HepG2 (cell line): ENCODE data around the gene PPP2R2B. TPM values are rescaled to one million over a fixed set of nuclear protein-coding genes. Genes with fewer than 3 reads are reported as not detected.

Source experiments
- ATAC-seq: fragments of 200-7000 bp; cut with Tn5 transposase; 3 replicates; pipeline ENCODE4 v1.9.1; 2020; ENCODE audit warnings: mild to moderate bottlenecking, moderate library complexity
- BruUV-seq: library from RNA; stranded (reverse); fragments of 400-500 nt; replicated peaks from 2 replicates; lab custom pipeline; 2021; lab: Mats Ljungman, UMichigan
- CTCF ChIA-PET: fragments of 300-600 bp; formaldehyde crosslinking; extraction: SDS; loops from one replicate; lab custom pipeline; 2021; ENCODE audit warnings: low total read pairs, inconsistent platforms, low intra/inter-chr PET ratio; lab: Yijun Ruan, JAX
- POLR2A ChIA-PET: fragments of 350-600 bp; sonication (Branson Sonifier 250); formaldehyde crosslinking; loops from one replicate; lab custom pipeline; 2020; ENCODE audit warnings: antibody characterized with exemption, inconsistent platforms; lab: Yijun Ruan, JAX
- DNase-seq: peaks from one replicate; pipeline ENCODE4 v3.0.0-alpha.2; 2015; ENCODE audit warnings: low spot score
- FAIRE-seq: peaks from 3 replicates; lab custom pipeline; 2011; peaks lifted over from hg19 to GRCh38; lab: Jason Lieb, UNC
- H2AFZ ChIP-seq: one replicate; pipeline ENCODE4 v1.6.1; 2011; ENCODE audit warnings: low read length, inconsistent platforms
- H3K27ac ChIP-seq: fragments of 300-600 bp; 3 replicates; pipeline ENCODE4 v1.8.0; 2011; ENCODE audit warnings: mixed run types, mild to moderate bottlenecking, mixed read lengths, low read length, inconsistent platforms; ENCODE audit not compliant: insufficient read depth; ENCODE audit errors: extremely low read length
- H3K27me3 ChIP-seq, 2 experiments: fragments of 200-600 bp in 1 of 2; 2 replicates in 1 of 2; 3 replicates in 1 of 2; pipeline versions ENCODE4 v1.6.0 to v1.8.0; 2011; ENCODE audit warnings: low read length in 2 of 2, mild to moderate bottlenecking in 2 of 2, moderate library complexity in 2 of 2, inconsistent platforms in 1 of 2; ENCODE audit not compliant: insufficient read depth in 2 of 2, control insufficient read depth in 1 of 2
- H3K36me3 ChIP-seq, 2 experiments: fragments of 200-600 bp in 1 of 2; replicated peaks in 1 of 2; 2 replicates in 1 of 2; 3 replicates in 1 of 2; pipeline versions ENCODE4 v1.5.1 to v1.8.0; 2011; ENCODE audit warnings: low read length in 2 of 2, inconsistent platforms in 1 of 2; ENCODE audit not compliant: insufficient read depth in 2 of 2, control insufficient read depth in 1 of 2
- H3K4me1 ChIP-seq: 2 replicates; pipeline ENCODE4 v1.5.1; 2012; ENCODE audit warnings: low read length, inconsistent platforms; ENCODE audit not compliant: insufficient read depth
- H3K4me2 ChIP-seq: 2 replicates; pipeline ENCODE4 v1.6.0; 2011; ENCODE audit warnings: low read depth, low read length, inconsistent platforms
- H3K4me3 ChIP-seq, 3 experiments: fragments of 200-600 bp in 1 of 3; sonication (generic), shearing (Covaris generic) in 1 of 3; replicated peaks in 1 of 3; 2 replicates each; pipeline ENCODE4 v1.5.1; 2011 to 2016; ENCODE audit warnings: low read length in 3 of 3, inconsistent platforms in 2 of 3, low read depth in 2 of 3, mild to moderate bottlenecking in 2 of 3, control low read depth in 1 of 3, mixed read lengths in 1 of 3; ENCODE audit not compliant: insufficient read depth in 1 of 3
- H3K79me2 ChIP-seq: one replicate; pipeline ENCODE4 v1.6.1; 2011; ENCODE audit warnings: low read length, inconsistent platforms; ENCODE audit not compliant: insufficient read depth
- H3K9ac ChIP-seq: 2 replicates; pipeline ENCODE4 v1.6.0; 2011; ENCODE audit warnings: mild to moderate bottlenecking, low read depth, low read length, inconsistent platforms; ENCODE audit not compliant: insufficient read depth
- H3K9me3 ChIP-seq: 2 replicates; pipeline ENCODE4 v1.5.1; 2012; ENCODE audit warnings: mild to moderate bottlenecking, low read length
- H4K20me1 ChIP-seq: 2 replicates; pipeline ENCODE4 v1.6.0; 2011; ENCODE audit warnings: inconsistent platforms, mild to moderate bottlenecking, low read length, moderate library complexity; ENCODE audit not compliant: insufficient read depth
- CERS6 ChIP-seq: sonication (generic); formaldehyde crosslinking; IDR thresholded peaks from 2 replicates; pipeline ENCODE4 v1.5.0; 2020; ENCODE audit warnings: missing genetic modification reagents
- ZBTB42 ChIP-seq: sonication (generic); formaldehyde crosslinking; IDR thresholded peaks from 2 replicates; pipeline ENCODE4 v1.5.0; 2020; ENCODE audit warnings: mild to moderate bottlenecking, missing genetic modification reagents
- ZNF768 ChIP-seq: sonication (generic); formaldehyde crosslinking; IDR thresholded peaks from 2 replicates; pipeline ENCODE4 v1.4.0; 2020; ENCODE audit warnings: missing genetic modification reagents
- ZNF776 ChIP-seq: sonication (generic); formaldehyde crosslinking; IDR thresholded peaks from 2 replicates; pipeline ENCODE4 v1.4.0; 2020; ENCODE audit warnings: mild to moderate bottlenecking, missing genetic modification reagents
- WGBS: methylation state at CpG from one replicate; pipeline ENCODE4 v1.1.6; 2017; ENCODE audit warnings: low lambda C conversion rate; 5-methylcytosine and 5-hydroxymethylcytosine counted together
- in situ Hi-C: cut with HindIII; loops from 2 replicates; pipeline ENCODE4 v1.10.0; 2017; ENCODE audit warnings: low pct_unique_long_range_greater_than_20kb; ENCODE audit not compliant: extremely low pct_ligation_motif_present
- intact Hi-C: fragments of 100-400 bp; cut with micrococcal nuclease; formaldehyde crosslinking; loops from one replicate; pipeline ENCODE4 v1.10.0; 2022; ENCODE audit not compliant: unreplicated experiment
- polyA plus RNA-seq, 8 experiments: library from polyadenylated mRNA; depleted of rRNA in 3 of 8; stranded (reverse) in 7 of 8; unstranded in 1 of 8; fragments of >200 nt; fragmentation: Illumina TruSeq in 4 of 8; extraction: Trizol in 4 of 8; gene quantifications; 2 replicates each; pipeline versions ENCODE4 v1.2.1 to v1.2.3, GENCODE V29; 2011 to 2016; ENCODE audit warnings: low read depth in 4 of 8, missing spikeins in 1 of 8, mixed read lengths in 1 of 8; ENCODE audit not compliant: insufficient read depth in 1 of 8
- total RNA-seq, 5 experiments: library from RNA; depleted of rRNA; stranded (reverse); fragments of >200 nt; fragmentation: Illumina TruSeq; extraction: Trizol; gene quantifications; 2 replicates each; pipeline ENCODE4 v1.2.3, GENCODE V29; 2016; ENCODE audit warnings: low read depth in 1 of 5

Gene PPP2R2B
- total and polyA plus RNA-seq, 2 of the 13 experiments (the other 11 are each of a cell fraction or from before 2014, with no cell fraction given): not detected

DNA sequence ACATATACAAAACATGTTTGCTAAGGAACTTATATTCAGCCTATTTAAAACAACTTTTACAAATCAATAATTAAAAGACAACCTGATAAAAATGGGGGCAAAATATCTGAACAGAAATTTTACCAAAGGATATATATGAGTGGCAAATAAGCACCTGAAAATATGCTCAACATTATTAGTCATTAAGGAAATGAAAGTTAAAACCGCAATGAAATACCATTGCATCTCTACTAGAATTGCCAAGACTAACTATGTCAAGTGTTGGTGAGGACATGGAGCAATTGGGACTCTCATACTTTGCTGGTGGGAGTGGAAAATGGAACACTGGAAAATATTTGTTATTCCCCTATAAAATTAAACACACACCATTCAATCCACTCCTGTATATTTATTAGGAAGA is 26.3 kb upstream of the PPP2R2B start:
- no peaks in the 10 kb centered on the region for H4K20me1 ChIP-seq
- H2AFZ ChIP-seq: no peak overlapping the region
- H3K27ac ChIP-seq: no peak overlapping the region
- intact Hi-C loops: no loop called here
- ChIA-PET CTCF (no interaction called here), POLR2A (no interaction called here)
- H3K36me3 ChIP-seq: no peaks in the 10 kb centered on the region
- ATAC-seq: no peak
- H3K9me3 ChIP-seq: no peaks in the 10 kb centered on the region
- no TSS peak for BruUV-seq
- no peak overlapping the region for H3K4me2 ChIP-seq
- no peak overlapping the region for H3K9ac ChIP-seq
- WGBS: 4% methylated on average over 1 of the region's 1 CpG
- TF ChIP-seq ZBTB42 (CRISPR knock-in tag): no peak
- no peak for TF ChIP-seq CERS6 (CRISPR knock-in tag)
- TF ChIP-seq, all 625 proteins: peak for 0
- in situ Hi-C loops: no loop called here
- DNase-seq: no peak
- Histone ChIP-seq H3K4me3 (no peak overlapping the region), H3K27me3 (no peaks in the 10 kb centered on the region), H3K4me1 (no peaks in the 10 kb centered on the region), H3K79me2 (no peaks in the 10 kb centered on the region)
- no peak for FAIRE-seq

DNA sequence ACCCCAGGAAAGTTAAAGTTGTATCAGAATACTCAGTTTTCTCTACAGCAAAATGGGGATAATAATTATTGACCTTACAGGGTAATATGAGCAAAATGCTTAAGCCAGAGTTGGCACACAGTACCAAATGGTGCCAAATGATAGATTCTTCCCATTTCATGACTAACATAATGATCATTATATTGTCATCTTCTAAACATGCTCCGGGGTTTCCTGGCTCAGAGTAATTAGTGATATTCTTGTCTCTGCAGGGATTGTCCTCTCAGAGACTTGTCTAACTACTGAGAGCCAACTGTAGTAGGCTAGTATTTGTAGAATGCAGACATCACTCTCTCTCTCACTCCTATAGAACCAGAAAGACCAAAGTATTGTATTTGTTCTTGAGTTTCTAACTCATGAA is 25.2 kb upstream of the PPP2R2B start:
- Histone ChIP-seq H3K36me3 (no peaks in the 10 kb centered on the region), H3K4me3 (no peak overlapping the region), H2AFZ (no peak overlapping the region), H3K9me3 (no peaks in the 10 kb centered on the region), H3K9ac (no peak overlapping the region), H4K20me1 (no peaks in the 10 kb centered on the region), H3K27me3 (no peaks in the 10 kb centered on the region), H3K79me2 (no peaks in the 10 kb centered on the region), H3K4me2 (no peak overlapping the region), H3K27ac (no peak overlapping the region), H3K4me1 (no peaks in the 10 kb centered on the region)
- DNase-seq (no peak), ATAC-seq (no peak), FAIRE-seq (no peak)
- ChIA-PET CTCF (no interaction called here), POLR2A (no interaction called here)
- in situ Hi-C loops: no loop called here
- WGBS: 0% methylated on average over 1 of the region's 1 CpG
- intact Hi-C loops: no loop called here
- BruUV-seq: no TSS peak
- TF ChIP-seq ZNF768 (CRISPR knock-in tag) (no peak), ZNF776 (CRISPR knock-in tag) (no peak)
